H1 (cell line): ENCODE measurements around the gene TSPAN3. TPM values are rescaled to one million over a fixed set of nuclear protein-coding genes. Genes with fewer than 3 reads are reported as not detected.

Source experiments
- CTCF ChIA-PET: fragments of 300-600 bp; sonication (Branson Sonifier 250); formaldehyde crosslinking; loops from one replicate; lab custom pipeline; 2021; ENCODE audit not compliant: partially characterized antibody; lab: Charles Lee
- POLR2A ChIA-PET: fragments of 300-600 bp; sonication (Branson Sonifier 250); formaldehyde crosslinking; loops from one replicate; lab custom pipeline; 2021; ENCODE audit warnings: inconsistent platforms; ENCODE audit not compliant: partially characterized antibody; lab: Charles Lee
- DNase-seq, 2 experiments: peaks; one replicate each; pipeline versions ENCODE4 v3.0.0 to v3.0.0-alpha.2; 2010 to 2022; ENCODE audit warnings: low spot score in 2 of 2, low read depth in 1 of 2, mixed read lengths in 1 of 2
- FAIRE-seq: peaks from 2 replicates; lab custom pipeline; 2011; peaks lifted over from hg19 to GRCh38; lab: Jason Lieb, UNC
- H2AFZ ChIP-seq: 2 replicates; pipeline ENCODE4 v1.8.1; 2012; ENCODE audit warnings: low read length, inconsistent platforms
- H2AK5ac ChIP-seq: 2 replicates; pipeline ENCODE4 v1.6.1; 2013; ENCODE audit warnings: low read depth, low read length
- H2BK120ac ChIP-seq: replicated peaks from 2 replicates; pipeline ENCODE3; 2013; ENCODE audit warnings: low read depth, low read length, inconsistent platforms
- H2BK12ac ChIP-seq: 2 replicates; pipeline ENCODE4 v1.6.1; 2013; ENCODE audit warnings: low read depth, low read length
- H2BK15ac ChIP-seq: 2 replicates; pipeline ENCODE4 v1.6.1; 2013; ENCODE audit warnings: low read length
- H2BK20ac ChIP-seq: 2 replicates; pipeline ENCODE4 v1.6.1; 2013; ENCODE audit warnings: low read length
- H2BK5ac ChIP-seq: 2 replicates; pipeline ENCODE4 v1.6.1; 2013; ENCODE audit warnings: low read depth, low read length
- H3K14ac ChIP-seq: 2 replicates; pipeline ENCODE4 v1.6.1; 2013; ENCODE audit warnings: inconsistent platforms; ENCODE audit not compliant: insufficient read length
- H3K18ac ChIP-seq: 2 replicates; pipeline ENCODE4 v1.6.1; 2013; ENCODE audit warnings: low read length; ENCODE audit errors: extremely low read depth
- H3K23ac ChIP-seq: 2 replicates; pipeline ENCODE4 v1.6.1; 2013; ENCODE audit warnings: inconsistent platforms; ENCODE audit not compliant: insufficient read length
- H3K23me2 ChIP-seq: 2 replicates; pipeline ENCODE4 v1.6.1; 2013; ENCODE audit warnings: low read depth, low read length
- H3K27ac ChIP-seq: 2 replicates; pipeline ENCODE4 v1.6.1; 2011; ENCODE audit warnings: low read depth, low read length, inconsistent platforms
- H3K27me3 ChIP-seq, 4 experiments: replicated peaks in 1 of 4; 1 replicate in 1 of 4; 2 replicates in 3 of 4; pipeline versions ENCODE4 v1.6.1 to v1.8.1; 2011 to 2013; ENCODE audit warnings: low read length in 3 of 4, mild to moderate bottlenecking in 3 of 4, inconsistent platforms in 2 of 4, mixed read lengths in 2 of 4, moderate library complexity in 1 of 4; ENCODE audit not compliant: control insufficient read depth in 3 of 4, insufficient read depth in 3 of 4; ENCODE audit errors: extremely low read depth in 1 of 4
- H3K36me3 ChIP-seq, 4 experiments: 2 replicates each; pipeline versions ENCODE4 v1.6.1 to v1.8.1; 2011 to 2013; ENCODE audit warnings: mild to moderate bottlenecking in 4 of 4, low read length in 3 of 4, moderate library complexity in 2 of 4, control low read depth in 1 of 4, inconsistent platforms in 1 of 4; ENCODE audit not compliant: insufficient read depth in 4 of 4, control insufficient read depth in 2 of 4
- H3K4ac ChIP-seq: replicated peaks from 2 replicates; pipeline ENCODE3; 2013; ENCODE audit warnings: low read length, low read depth, mixed read lengths, inconsistent platforms; ENCODE audit not compliant: insufficient read length
- H3K4me1 ChIP-seq, 4 experiments: replicated peaks in 1 of 4; 1 replicate in 1 of 4; 2 replicates in 3 of 4; pipeline versions ENCODE4 v1.6.1 to v1.8.1; 2011 to 2013; ENCODE audit warnings: low read length in 3 of 4, inconsistent platforms in 2 of 4, mixed read lengths in 1 of 4; ENCODE audit not compliant: insufficient read depth in 4 of 4, control insufficient read depth in 3 of 4
- H3K4me2 ChIP-seq, 2 experiments: 2 replicates each; pipeline versions ENCODE4 v1.6.1 to v1.8.1; 2011 to 2013; ENCODE audit warnings: low read depth in 2 of 2, low read length in 2 of 2, control low read depth in 1 of 2, inconsistent platforms in 1 of 2, mild to moderate bottlenecking in 1 of 2; ENCODE audit not compliant: insufficient read depth in 1 of 2
- H3K4me3 ChIP-seq, 4 experiments: fragments of 200-600, 300-600 bp in 1 of 4; sonication (generic), shearing (Covaris generic), sonication (Bioruptor Twin) in 1 of 4; 2 replicates each; pipeline versions ENCODE4 v1.5.1 to v1.8.1; 2011 to 2016; ENCODE audit warnings: low read length in 4 of 4, low read depth in 3 of 4, control low read depth in 2 of 4, inconsistent platforms in 2 of 4, mild to moderate bottlenecking in 2 of 4, mixed read lengths in 1 of 4, moderate library complexity in 1 of 4; ENCODE audit not compliant: insufficient read depth in 2 of 4; ENCODE audit errors: extremely low read depth in 1 of 4
- H3K56ac ChIP-seq: replicated peaks from 2 replicates; pipeline ENCODE3; 2013; ENCODE audit warnings: low read depth, mild to moderate bottlenecking, mixed read lengths, low read length, inconsistent platforms; ENCODE audit not compliant: insufficient read length
- H3K79me1 ChIP-seq: 2 replicates; pipeline ENCODE4 v1.6.1; 2013; ENCODE audit warnings: low read depth, low read length, control low read depth
- H3K79me2 ChIP-seq, 2 experiments: 2 replicates each; pipeline versions ENCODE4 v1.6.1 to v1.8.1; 2012 to 2013; ENCODE audit warnings: low read length in 2 of 2, mild to moderate bottlenecking in 2 of 2, inconsistent platforms in 1 of 2; ENCODE audit not compliant: insufficient read depth in 2 of 2, control insufficient read depth in 1 of 2
- H3K9ac ChIP-seq, 4 experiments: replicated peaks in 1 of 4; 1 replicate in 1 of 4; 2 replicates in 3 of 4; pipeline versions ENCODE4 v1.6.1 to v1.8.1; 2011 to 2013; ENCODE audit warnings: low read depth in 3 of 4, low read length in 3 of 4, control low read depth in 2 of 4, mild to moderate bottlenecking in 2 of 4, moderate library complexity in 2 of 4, inconsistent platforms in 1 of 4; ENCODE audit errors: extremely low read depth in 1 of 4
- H3K9me3 ChIP-seq, 2 experiments: 2 replicates each; pipeline versions ENCODE4 v1.6.1 to v1.8.1; 2012 to 2013; ENCODE audit warnings: mild to moderate bottlenecking in 2 of 2, moderate library complexity in 2 of 2, control low read depth in 1 of 2, inconsistent platforms in 1 of 2, low read depth in 1 of 2, low read length in 1 of 2, mixed read lengths in 1 of 2; ENCODE audit not compliant: insufficient read depth in 2 of 2
- H4K20me1 ChIP-seq, 2 experiments: replicated peaks in 1 of 2; 2 replicates each; pipeline versions ENCODE3 to v1.8.1; 2011 to 2013; ENCODE audit warnings: inconsistent platforms in 2 of 2, low read length in 2 of 2, mild to moderate bottlenecking in 1 of 2; ENCODE audit not compliant: insufficient read depth in 2 of 2, control insufficient read depth in 1 of 2
- H4K5ac ChIP-seq: 2 replicates; pipeline ENCODE4 v1.6.1; 2013; ENCODE audit warnings: low read length, low read depth, mixed read lengths, inconsistent platforms; ENCODE audit not compliant: insufficient read length
- H4K8ac ChIP-seq: 2 replicates; pipeline ENCODE4 v1.8.0; 2013; ENCODE audit warnings: mild to moderate bottlenecking, moderate library complexity, low read length, inconsistent platforms; ENCODE audit not compliant: insufficient read depth; ENCODE audit errors: extremely low read depth
- H4K91ac ChIP-seq: replicated peaks from 2 replicates; pipeline ENCODE3; 2013; ENCODE audit warnings: low read length, mixed read lengths, inconsistent platforms; ENCODE audit not compliant: insufficient read length
- CBX8 ChIP-seq: fragments of 300-800, 300-1000 bp; sonication (generic); IDR thresholded peaks from 2 replicates; pipeline ENCODE4 v1.7.1; 2016; ENCODE audit warnings: low read depth, low read length, borderline replicate concordance
- CEBPB ChIP-seq: IDR thresholded peaks from 2 replicates; pipeline ENCODE4 v1.6.1; 2012; ENCODE audit warnings: low read depth, low read length
- CHD2 ChIP-seq: IDR thresholded peaks from 2 replicates; pipeline ENCODE4 v1.6.1; 2012; ENCODE audit warnings: low read length, improper control_type of control experiment
- GABPA ChIP-seq: IDR thresholded peaks from 2 replicates; pipeline ENCODE4 v1.6.1; 2011; ENCODE audit warnings: mild to moderate bottlenecking, low read length, moderate library complexity, borderline replicate concordance; ENCODE audit not compliant: insufficient read depth
- KDM5A ChIP-seq: fragments of 200-600 bp; IDR thresholded peaks from 2 replicates; pipeline ENCODE4 v1.7.1; 2012; ENCODE audit warnings: mild to moderate bottlenecking, low read length, inconsistent platforms, mixed read lengths
- NANOG ChIP-seq: IDR thresholded peaks from 2 replicates; pipeline ENCODE4 v1.6.1; 2011; ENCODE audit warnings: low read length, low read depth, mild to moderate bottlenecking, inconsistent platforms; ENCODE audit not compliant: insufficient read depth, poor library complexity, severe bottlenecking
- POLR2A ChIP-seq, 2 experiments: IDR thresholded peaks; 1 replicate in 1 of 2; 2 replicates in 1 of 2; pipeline ENCODE4 v1.6.1; 2011; ENCODE audit warnings: low read depth in 2 of 2, low read length in 2 of 2, mild to moderate bottlenecking in 2 of 2; ENCODE audit errors: control extremely low read depth in 1 of 2
- RBBP5 ChIP-seq: IDR thresholded peaks from 2 replicates; pipeline ENCODE4 v1.7.1; 2012; ENCODE audit warnings: low read depth, mild to moderate bottlenecking, inconsistent platforms, low read length, moderate library complexity, borderline replicate concordance
- SP4 ChIP-seq: IDR thresholded peaks from 2 replicates; pipeline ENCODE4 v1.6.1; 2012; ENCODE audit warnings: low read length, inconsistent platforms
- TBP ChIP-seq: IDR thresholded peaks from 2 replicates; pipeline ENCODE4 v1.6.1; 2011; ENCODE audit warnings: low read depth, low read length, improper control_type of control experiment
- WGBS, 2 experiments: shearing (Covaris generic) in 1 of 2; methylation state at CpG; one replicate each; pipeline versions ENCODE4 v1.1.6 to v1.1.7; 2013 to 2015; ENCODE audit warnings: low lambda C conversion rate in 2 of 2, mixed read lengths in 2 of 2, inconsistent platforms in 1 of 2, low coverage in 1 of 2, missing lambda C conversion rate in 1 of 2; ENCODE audit not compliant: insufficient replicate concordance in 2 of 2, insufficient coverage in 1 of 2, insufficient read length in 1 of 2; ENCODE audit errors: extremely low coverage in 1 of 2, missing lambda C conversion rate in 1 of 2; 5-methylcytosine and 5-hydroxymethylcytosine counted together
- polyA plus RNA-seq, 7 experiments: library from polyadenylated mRNA; depleted of rRNA in 3 of 7; stranded (reverse) in 5 of 7; unstranded in 2 of 7; fragments of >200 nt in 5 of 7; fragments of 200-250 nt in 2 of 7; gene quantifications; 1 replicate in 5 of 7; 2 replicates in 1 of 7; 4 replicates in 1 of 7; pipeline versions ENCODE4 v1.2.1 to v1.2.3, GENCODE V29; 2011 to 2013; ENCODE audit warnings: missing spikeins in 2 of 7, mixed read lengths in 2 of 7
- total RNA-seq: library from RNA; stranded (reverse); fragmentation: NEBNext Ultra II Directional; extraction: Animal tissue kit (Norgen Biotek cat#: 25700); gene quantifications from 2 replicates; pipeline ENCODE4 v1.2.1, GENCODE V29; 2021

The TSPAN3 gene
- total and polyA plus RNA-seq, 2 of the 8 experiments (the other 6 are each of a cell fraction or from before 2014, with no cell fraction given) = 107 to 238 TPM

GRCh38 chr15:77096541-77096940, 25.6 kb upstream of the TSPAN3 start:
- Histone ChIP-seq H3K27me3 (no peaks in the 10 kb centered on the region), H2BK120ac (no peak overlapping the region), H3K4me3 (no peak overlapping the region), H2BK15ac (no peak overlapping the region), H4K8ac (no peak overlapping the region), H2AK5ac (no peak overlapping the region), H3K23me2 (no peaks in the 10 kb centered on the region), H3K23ac (no peak overlapping the region), H3K14ac (no peak overlapping the region), H3K79me1 (no peaks in the 10 kb centered on the region), H3K56ac (no peak overlapping the region), H3K4ac (no peak overlapping the region), H3K9me3 (no peaks in the 10 kb centered on the region), H3K4me1 (peaks cover 0 to 3% (median 0%) of the 10 kb centered on the region in 4 experiments; a peak in 1 of 7 replicates), H4K91ac (no peak overlapping the region), H2BK5ac (no peak overlapping the region), H3K79me2 (no peaks in the 10 kb centered on the region), H4K20me1 (no peaks in the 10 kb centered on the region), H3K18ac (no peak overlapping the region), H3K27ac (no peak overlapping the region), H2AFZ (no peak overlapping the region), H2BK20ac (no peak overlapping the region), H3K9ac (no peak overlapping the region), H3K4me2 (no peak overlapping the region), H3K36me3 (no peaks in the 10 kb centered on the region), H4K5ac (no peak overlapping the region), H2BK12ac (no peak overlapping the region)
- ChIA-PET POLR2A (no interaction called here), CTCF (interaction anchor here (0.6 to 10.8 kb wide), 9 partner anchors 10 to 447 kb away, joined by 3 to 101 read pairs (median 5); no protein-coding TSS in a partner anchor)
- FAIRE-seq (no peak), DNase-seq (peak in 1 of 2 experiments; percentile 38)
- TF ChIP-seq TBP = no peak
- TF ChIP-seq RBBP5 = no peak
- no peak for TF ChIP-seq GABPA
- TF ChIP-seq SP4 = no peak
- TF ChIP-seq POLR2A (IDR thresholded peaks at IDR 0.05; ENCODE audit: control extremely low read depth in 1 of 2, low read depth in 2 of 2, low read length in 2 of 2) = no peak
- no peak for TF ChIP-seq CHD2
- no peak for TF ChIP-seq CBX8
- TF ChIP-seq KDM5A = no peak
- no peak for TF ChIP-seq NANOG
- no peak for TF ChIP-seq CEBPB
- 90% methylated on average over 7 of the region's 7 CpGs; no CpG with 5 or more reads in 1 of the 2 experiments for WGBS, 2 experiments
